T-cell (primary cell): ENCODE data around the gene CBL. TPM values are rescaled to one million over a fixed set of nuclear protein-coding genes. Genes with fewer than 3 reads are reported as not detected.

Experiments used
- ATAC-seq, 4 experiments: fragments of 200-7000 bp in 3 of 4; fragments of 150-1000 bp in 1 of 4; cut with Tn5 transposase; replicated peaks in 1 of 4; 1 replicate in 3 of 4; 2 replicates in 1 of 4; pipeline ENCODE4 v1.10.0; 2021; ENCODE audit warnings: moderate library complexity in 3 of 4, mild to moderate bottlenecking in 2 of 4, moderate number of reproducible peaks in 1 of 4
- CTCF ChIA-PET, 2 donors: fragments of 300-600 bp; sonication (Branson Sonifier 250); formaldehyde crosslinking; loops; one replicate each; lab custom pipeline; 2022; ENCODE audit warnings: antibody characterized with exemption in 2 of 2; lab: Charles Lee
- POLR2A ChIA-PET, 2 donors: fragments of 300-600 bp; sonication (Branson Sonifier 250); formaldehyde crosslinking; loops; one replicate each; lab custom pipeline; 2022; ENCODE audit warnings: antibody characterized with exemption in 2 of 2; lab: Charles Lee
- DNase-seq, 35 experiments: peaks; one replicate each; pipeline versions ENCODE4 v3.0.0 to v3.0.0-alpha.2; 2013 to 2023
- H3K27ac ChIP-seq: one replicate; pipeline ENCODE4 v1.5.1; 2013; ENCODE audit warnings: low read length
- H3K27me3 ChIP-seq, 2 experiments: replicated peaks in 1 of 2; 1 replicate in 1 of 2; 2 replicates in 1 of 2; pipeline versions ENCODE4 v1.6.1 to v1.7.0; 2013; ENCODE audit warnings: low read length in 1 of 2, mixed read lengths in 1 of 2; ENCODE audit not compliant: control insufficient read depth in 2 of 2, insufficient read depth in 2 of 2; ENCODE audit errors: extremely low read depth in 1 of 2
- H3K36me3 ChIP-seq, 2 donors: 1 replicate in 1 of 2; 2 replicates in 1 of 2; pipeline versions ENCODE4 v1.6.1 to v1.7.0; 2013; ENCODE audit warnings: low read length in 1 of 2; ENCODE audit not compliant: control insufficient read depth in 2 of 2, insufficient read depth in 1 of 2; ENCODE audit errors: extremely low read depth in 1 of 2
- H3K4me1 ChIP-seq, 2 experiments: 1 replicate in 1 of 2; 2 replicates in 1 of 2; pipeline versions ENCODE4 v1.6.1 to v1.7.0; 2013; ENCODE audit warnings: low read length in 2 of 2, mixed read lengths in 1 of 2; ENCODE audit not compliant: insufficient read depth in 2 of 2, control insufficient read depth in 1 of 2; ENCODE audit errors: extremely low read depth in 1 of 2
- H3K4me3 ChIP-seq, 2 donors: 1 replicate in 1 of 2; 2 replicates in 1 of 2; pipeline versions ENCODE4 v1.5.1 to v1.7.0; 2013; ENCODE audit warnings: mild to moderate bottlenecking in 2 of 2, low read length in 1 of 2, moderate library complexity in 1 of 2; ENCODE audit not compliant: control insufficient read depth in 1 of 2; ENCODE audit errors: extremely low read depth in 1 of 2
- H3K9me3 ChIP-seq: 2 replicates; pipeline ENCODE4 v1.7.0; 2013
- H3K27ac Mint-ChIP-seq, 2 donors: one replicate each; pipeline ENCODE4 v1.8.0; 2020 to 2021; ENCODE audit warnings: mild to moderate bottlenecking in 2 of 2, mixed read lengths in 2 of 2
- H3K27me3 Mint-ChIP-seq, 2 donors: one replicate each; pipeline ENCODE4 v1.8.0; 2021 to 2022; ENCODE audit warnings: mixed read lengths in 2 of 2
- H3K36me3 Mint-ChIP-seq: one replicate; pipeline ENCODE4 v1.8.0; 2021; ENCODE audit warnings: mixed read lengths
- H3K4me1 Mint-ChIP-seq, 3 donors: one replicate each; pipeline ENCODE4 v1.8.0; 2020 to 2022; ENCODE audit warnings: mixed read lengths in 3 of 3, mild to moderate bottlenecking in 1 of 3
- H3K4me3 Mint-ChIP-seq, 3 donors: one replicate each; pipeline ENCODE4 v1.8.0; 2020 to 2022; ENCODE audit warnings: mild to moderate bottlenecking in 3 of 3, mixed read lengths in 3 of 3, moderate library complexity in 3 of 3
- H3K9me3 Mint-ChIP-seq, 3 donors: one replicate each; pipeline ENCODE4 v1.8.0; 2020 to 2022; ENCODE audit warnings: mixed read lengths in 3 of 3
- WGBS: methylation state at CpG from one replicate; pipeline ENCODE4 v1.1.5; 2013; ENCODE audit warnings: missing lambda C conversion rate; ENCODE audit not compliant: insufficient coverage; 5-methylcytosine and 5-hydroxymethylcytosine counted together
- total RNA-seq, 35 experiments: library from RNA in 6 of 35; stranded (reverse) in 6 of 35; fragments of 120-200 nt in 1 of 35; gene quantifications; one replicate each; pipeline versions ENCODE4 v1.2.1 to v1.2.4 and lab custom pipeline; 2013 to 2026

Gene CBL
- total RNA-seq, 5 donors from 2014 or later (not counting 1 experiment from before 2014, with no cell fraction given), result 40.9 to 42.2 (median 41.1) TPM

DNA sequence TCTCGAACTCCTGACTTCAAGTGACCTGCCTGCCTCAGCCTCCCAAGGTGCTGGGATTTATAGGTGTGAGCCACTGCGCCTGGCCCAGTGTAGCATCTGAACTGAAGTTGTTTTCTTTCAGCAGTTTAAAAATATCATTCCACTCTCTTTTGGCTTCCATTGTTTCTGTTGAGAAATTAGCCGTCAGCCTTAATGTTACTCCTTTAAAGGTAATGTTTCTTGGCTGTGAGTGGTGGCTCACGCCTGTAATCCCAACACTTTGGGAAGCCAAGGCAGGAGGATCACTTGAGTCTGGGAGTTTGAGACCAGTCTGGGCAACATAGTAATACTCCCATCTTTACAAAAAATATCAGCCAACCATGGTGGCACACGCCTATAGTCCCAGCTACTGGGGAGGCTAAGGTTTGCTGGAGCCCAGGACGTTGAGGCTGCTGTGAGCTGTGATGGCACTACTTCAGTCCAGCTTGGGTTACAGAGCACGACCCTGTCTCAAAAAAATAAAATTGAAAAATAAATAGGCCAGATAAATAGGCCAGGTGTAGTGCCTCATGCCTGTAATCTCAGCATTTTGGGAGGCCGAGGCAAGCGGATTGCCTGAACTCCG, 84.9 kb downstream of the CBL start:
- DNase-seq (no peak), ATAC-seq (no peak)
- H3K4me1 Mint-ChIP-seq, result no peaks in the 10 kb centered on the region
- no peak overlapping the region for H3K4me3 ChIP-seq
- H3K27ac ChIP-seq, result no peak overlapping the region
- H3K4me3 Mint-ChIP-seq, result no peak overlapping the region
- H3K9me3 ChIP-seq, result no peaks in the 10 kb centered on the region
- H3K36me3 Mint-ChIP-seq, result peaks cover 40% of the 10 kb centered on the region
- no peaks in the 10 kb centered on the region for H3K27me3 ChIP-seq
- H3K27me3 Mint-ChIP-seq, result no peaks in the 10 kb centered on the region
- POLR2A ChIA-PET, result interaction anchor here in 1 of 2 donors (0.6 kb wide), 1 partner anchor 809 kb away, joined by 5 read pairs; no protein-coding TSS in a partner anchor
- 98% methylated on average over 7 of the region's 10 CpGs for WGBS
- no peaks in the 10 kb centered on the region for H3K4me1 ChIP-seq
- H3K36me3 ChIP-seq, result peaks cover 9 to 39% of the 10 kb centered on the region in 2 donors
- CTCF ChIA-PET, result interaction anchor here in 1 of 2 donors (0.6 kb wide), 1 partner anchor 1040 kb away, joined by 3 read pairs; no protein-coding TSS in a partner anchor
- H3K9me3 Mint-ChIP-seq, result no peaks in the 10 kb centered on the region
- no peak overlapping the region for H3K27ac Mint-ChIP-seq

- ChIA-PET CTCF (no interaction called here), POLR2A (no interaction called here)
- Mint-ChIP-seq H3K4me1 (no peaks in the 10 kb centered on the region), H3K9me3 (no peaks in the 10 kb centered on the region), H3K36me3 (peaks cover 37% of the 10 kb centered on the region), H3K4me3 (no peak overlapping the region), H3K27me3 (no peaks in the 10 kb centered on the region), H3K27ac (no peak overlapping the region)
- Histone ChIP-seq H3K9me3 (no peaks in the 10 kb centered on the region), H3K27me3 (no peaks in the 10 kb centered on the region), H3K36me3 (peaks cover 15 to 41% of the 10 kb centered on the region in 2 donors), H3K27ac (no peak overlapping the region), H3K4me1 (no peaks in the 10 kb centered on the region), H3K4me3 (no peak overlapping the region)
- WGBS, result no CpG with 5 or more reads among the region's 3 CpGs
- no peak for ATAC-seq
- no peak for DNase-seq
These were observed 87.3 kb downstream of the CBL start for GRCh38 chr11:119293461-119293860.

- Mint-ChIP-seq H3K27me3 (no peaks in the 10 kb centered on the region), H3K4me3 (no peak overlapping the region), H3K27ac (no peak overlapping the region), H3K9me3 (no peaks in the 10 kb centered on the region), H3K36me3 (peaks cover 46% of the 10 kb centered on the region), H3K4me1 (no peaks in the 10 kb centered on the region)
- no peaks in the 10 kb centered on the region for H3K9me3 ChIP-seq
- H3K27me3 ChIP-seq, result no peaks in the 10 kb centered on the region
- DNase-seq, result peak in 1 of 35 experiments; percentile 11
- H3K36me3 ChIP-seq, result peaks cover 13 to 48% of the 10 kb centered on the region in 2 donors
- no CpG with 5 or more reads among the region's 3 CpGs for WGBS
- no peaks in the 10 kb centered on the region for H3K4me1 ChIP-seq
- ATAC-seq, result no peak
- no peak overlapping the region for H3K27ac ChIP-seq
- ChIA-PET CTCF (no interaction called here), POLR2A (interaction anchor here in 1 of 2 donors (0.5 kb wide), 1 partner anchor 903 kb away, joined by 3 read pairs; no protein-coding TSS in a partner anchor)
- H3K4me3 ChIP-seq, result no peak overlapping the region
These were observed 89.0 kb downstream of the CBL start for GRCh38 chr11:119295178-119295577.

DNA sequence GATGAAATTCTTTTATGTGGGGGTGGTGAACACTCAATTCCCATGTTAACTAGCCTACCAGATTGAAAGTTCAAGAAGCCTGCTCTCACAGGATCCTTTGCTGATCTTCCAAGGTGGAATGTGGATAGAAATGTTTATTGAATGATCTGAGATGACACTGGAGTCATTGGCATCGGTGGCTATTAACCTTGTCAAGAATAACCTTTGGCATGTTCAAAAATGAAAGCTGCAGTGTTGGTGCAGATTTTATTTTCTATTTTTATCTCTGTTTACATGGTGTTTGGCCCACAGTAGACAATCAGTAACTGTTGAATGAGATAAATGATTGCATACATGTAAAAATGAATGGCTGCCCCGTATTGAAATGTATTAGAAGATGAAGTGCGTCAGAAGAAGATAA, 91.8 kb downstream of the CBL start:
- H3K4me1 ChIP-seq, result no peaks in the 10 kb centered on the region
- H3K27ac Mint-ChIP-seq, result no peak overlapping the region
- CTCF ChIA-PET, result interaction anchor here (0.6 kb wide), 3 partner anchors 19 to 392 kb away, joined by 3 to 5 read pairs (median 5); no protein-coding TSS in a partner anchor
- no peak overlapping the region for H3K4me3 Mint-ChIP-seq
- no peak overlapping the region for H3K4me3 ChIP-seq
- POLR2A ChIA-PET, result no interaction called here
- H3K27me3 Mint-ChIP-seq, result no peaks in the 10 kb centered on the region
- no peaks in the 10 kb centered on the region for H3K9me3 Mint-ChIP-seq
- H3K9me3 ChIP-seq, result no peaks in the 10 kb centered on the region
- no peak overlapping the region for H3K27ac ChIP-seq
- peaks cover 61% of the 10 kb centered on the region for H3K36me3 Mint-ChIP-seq
- H3K4me1 Mint-ChIP-seq, result no peaks in the 10 kb centered on the region
- H3K36me3 ChIP-seq, result peaks cover 7 to 68% of the 10 kb centered on the region in 2 donors
- no peak for DNase-seq
- no CpG with 5 or more reads among the region's 3 CpGs for WGBS
- ATAC-seq, result no peak
- H3K27me3 ChIP-seq, result no peaks in the 10 kb centered on the region

DNA sequence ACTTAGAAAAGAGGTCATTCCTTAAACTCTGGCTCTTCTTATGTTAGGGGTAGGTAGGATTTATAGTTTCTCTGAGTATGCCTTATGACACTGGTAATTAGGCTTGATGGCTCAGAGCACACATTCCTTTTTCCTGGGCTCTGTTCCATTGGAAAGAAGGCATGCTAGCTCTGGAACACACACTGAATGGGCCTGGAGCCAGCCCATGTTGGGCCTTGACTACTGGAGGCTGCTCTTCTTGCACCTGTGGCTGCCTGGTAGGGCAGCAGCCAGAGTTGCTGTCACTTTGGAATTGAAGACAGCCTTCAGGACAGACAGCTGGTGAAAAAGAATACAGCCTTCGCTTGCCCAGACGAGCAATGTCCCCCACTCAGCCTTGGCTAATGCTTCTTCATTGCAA, 92.6 kb downstream of the CBL start:
- H3K9me3 ChIP-seq, result no peaks in the 10 kb centered on the region
- WGBS, result no CpG with 5 or more reads among the region's 2 CpGs
- H3K4me1 ChIP-seq, result no peaks in the 10 kb centered on the region
- ATAC-seq (no peak), DNase-seq (no peak)
- Mint-ChIP-seq H3K27me3 (no peaks in the 10 kb centered on the region), H3K36me3 (peaks cover 66% of the 10 kb centered on the region), H3K4me3 (no peak overlapping the region), H3K27ac (no peak overlapping the region), H3K4me1 (no peaks in the 10 kb centered on the region), H3K9me3 (no peaks in the 10 kb centered on the region)
- H3K4me3 ChIP-seq, result no peak overlapping the region
- CTCF ChIA-PET, result no interaction called here
- POLR2A ChIA-PET, result no interaction called here
- H3K36me3 ChIP-seq, result peaks cover 7 to 76% of the 10 kb centered on the region in 2 donors
- no peaks in the 10 kb centered on the region for H3K27me3 ChIP-seq
- H3K27ac ChIP-seq, result no peak overlapping the region

DNA sequence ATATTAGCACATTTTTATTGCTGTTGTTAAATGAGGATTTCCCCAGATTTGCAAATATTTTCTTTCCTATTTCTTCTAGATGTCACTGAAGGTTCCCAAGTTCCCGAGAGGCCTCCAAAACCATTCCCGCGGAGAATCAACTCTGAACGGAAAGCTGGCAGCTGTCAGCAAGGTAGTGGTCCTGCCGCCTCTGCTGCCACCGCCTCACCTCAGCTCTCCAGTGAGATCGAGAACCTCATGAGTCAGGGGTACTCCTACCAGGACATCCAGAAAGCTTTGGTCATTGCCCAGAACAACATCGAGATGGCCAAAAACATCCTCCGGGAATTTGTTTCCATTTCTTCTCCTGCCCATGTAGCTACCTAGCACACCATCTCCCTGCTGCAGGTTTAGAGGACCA, 93.3 kb downstream of the CBL start:
- H3K36me3 Mint-ChIP-seq, result peaks cover 71% of the 10 kb centered on the region
- H3K27ac Mint-ChIP-seq, result no peak overlapping the region
- Histone ChIP-seq H3K36me3 (peaks cover 10 to 83% of the 10 kb centered on the region in 2 donors), H3K27ac (no peak overlapping the region), H3K27me3 (no peaks in the 10 kb centered on the region), H3K9me3 (no peaks in the 10 kb centered on the region), H3K4me3 (no peak overlapping the region), H3K4me1 (no peaks in the 10 kb centered on the region)
- ATAC-seq (no peak), DNase-seq (no peak)
- ChIA-PET POLR2A (no interaction called here), CTCF (interaction anchor here (0.5 to 1.3 kb wide), 3 partner anchors 24 to 563 kb away, joined by 4 to 5 read pairs (median 5); no protein-coding TSS in a partner anchor)
- no peak overlapping the region for H3K4me3 Mint-ChIP-seq
- no peaks in the 10 kb centered on the region for H3K27me3 Mint-ChIP-seq
- H3K9me3 Mint-ChIP-seq, result no peaks in the 10 kb centered on the region
- WGBS, result 99% methylated on average over 7 of the region's 9 CpGs
- H3K4me1 Mint-ChIP-seq, result peaks cover under 1 to 3% (median 2%) of the 10 kb centered on the region in 3 donors
